GM12865 (cell line): ENCODE measurements around the gene TMX1.

Experiments
- DNase-seq: peaks from one replicate; pipeline ENCODE4 v3.0.0; 2010; ENCODE audit warnings: low read depth
- H3K4me3 ChIP-seq: 2 replicates; pipeline ENCODE4 v1.5.1; 2011; ENCODE audit warnings: mild to moderate bottlenecking, low read depth, low read length, control low read depth
- TF ChIP-seq, protein P1 (sequence below): IDR thresholded peaks from 2 replicates; pipeline ENCODE4 v1.5.1; 2011; ENCODE audit warnings: low read length, control low read depth, low read depth, inconsistent platforms; ENCODE audit not compliant: insufficient read depth; ENCODE audit errors: missing control alignments

The TMX1 gene

GRCh38 chr14:51302295-51303030, 62.4 kb downstream of the TMX1 start:
- H3K4me3 ChIP-seq: no peak overlapping the region
- TF ChIP-seq, protein P1, sequence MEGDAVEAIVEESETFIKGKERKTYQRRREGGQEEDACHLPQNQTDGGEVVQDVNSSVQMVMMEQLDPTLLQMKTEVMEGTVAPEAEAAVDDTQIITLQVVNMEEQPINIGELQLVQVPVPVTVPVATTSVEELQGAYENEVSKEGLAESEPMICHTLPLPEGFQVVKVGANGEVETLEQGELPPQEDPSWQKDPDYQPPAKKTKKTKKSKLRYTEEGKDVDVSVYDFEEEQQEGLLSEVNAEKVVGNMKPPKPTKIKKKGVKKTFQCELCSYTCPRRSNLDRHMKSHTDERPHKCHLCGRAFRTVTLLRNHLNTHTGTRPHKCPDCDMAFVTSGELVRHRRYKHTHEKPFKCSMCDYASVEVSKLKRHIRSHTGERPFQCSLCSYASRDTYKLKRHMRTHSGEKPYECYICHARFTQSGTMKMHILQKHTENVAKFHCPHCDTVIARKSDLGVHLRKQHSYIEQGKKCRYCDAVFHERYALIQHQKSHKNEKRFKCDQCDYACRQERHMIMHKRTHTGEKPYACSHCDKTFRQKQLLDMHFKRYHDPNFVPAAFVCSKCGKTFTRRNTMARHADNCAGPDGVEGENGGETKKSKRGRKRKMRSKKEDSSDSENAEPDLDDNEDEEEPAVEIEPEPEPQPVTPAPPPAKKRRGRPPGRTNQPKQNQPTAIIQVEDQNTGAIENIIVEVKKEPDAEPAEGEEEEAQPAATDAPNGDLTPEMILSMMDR: no peak
- DNase-seq: no peak

GRCh38 chr14:51304438-51304837, 64.4 kb downstream of the TMX1 start:
- no peak for DNase-seq
- TF ChIP-seq, protein P1: no peak
- H3K4me3 ChIP-seq: no peak overlapping the region

GRCh38 chr14:51304941-51305340, 64.9 kb downstream of the TMX1 start:
- no peak for DNase-seq
- TF ChIP-seq, protein P1: no peak
- no peak overlapping the region for H3K4me3 ChIP-seq

DNA sequence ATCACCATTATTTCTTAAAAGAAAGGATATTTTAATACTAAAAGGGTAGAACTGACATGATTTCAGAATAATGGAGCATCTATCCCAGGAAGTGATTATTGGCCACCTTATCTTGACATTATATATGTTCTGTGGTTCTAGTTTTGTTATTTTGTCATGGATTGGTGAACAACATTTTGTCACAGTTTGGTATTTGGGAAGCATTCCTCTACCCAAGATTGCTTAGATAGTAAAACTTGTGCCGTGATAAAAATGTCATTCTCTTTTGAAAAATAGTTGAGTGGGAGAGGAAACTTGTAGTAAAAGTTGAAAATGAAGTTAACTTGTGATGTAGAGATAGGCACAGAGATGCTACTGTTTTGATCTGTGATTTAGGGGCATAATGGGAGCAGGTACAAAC, 65.7 kb downstream of the TMX1 start:
- TF ChIP-seq, protein P1: no peak
- no peak overlapping the region for H3K4me3 ChIP-seq
- no peak for DNase-seq
